ENCODE measurements around the gene STRBP. TPM values are rescaled to one million over a fixed set of nuclear protein-coding genes. Genes with fewer than 3 reads are reported as not detected.

Gene STRBP
- total RNA-seq, 1 experiment from 2014 or later = 96.3 TPM

- no peak overlapping the region for H3K27ac Mint-ChIP-seq
- CTCF ChIA-PET = interaction anchor here (0.7 kb wide), 1 partner anchor 229 kb away, joined by 3 read pairs; no protein-coding TSS in a partner anchor
- peaks cover 6% of the 10 kb centered on the region for H3K36me3 Mint-ChIP-seq
- DNase-seq (ENCODE audit: low spot score) (no peak), ATAC-seq (no peak)
- H3K27me3 Mint-ChIP-seq (ENCODE audit: low read depth) = no peaks in the 10 kb centered on the region
- peaks cover 38% of the 10 kb centered on the region for H3K4me1 Mint-ChIP-seq
- no peak overlapping the region for H3K4me3 Mint-ChIP-seq
- H3K9me3 Mint-ChIP-seq = no peaks in the 10 kb centered on the region
- no peak for TF ChIP-seq ZNF317 (CRISPR knock-in tag; IDR thresholded peaks at IDR 0.05; ENCODE audit: borderline replicate concordance, low read depth)
- no peak for TF ChIP-seq TEAD1 (CRISPR knock-in tag; IDR thresholded peaks at IDR 0.05)
- TF ChIP-seq IRF2 (CRISPR knock-in tag; IDR thresholded peaks at IDR 0.05; ENCODE audit: borderline replicate concordance, low read depth) = no peak
- POLR2A ChIA-PET = no interaction called here
Measured at GRCh38 chr9:123120953-123121352, 147.4 kb downstream of the STRBP start.

DNA sequence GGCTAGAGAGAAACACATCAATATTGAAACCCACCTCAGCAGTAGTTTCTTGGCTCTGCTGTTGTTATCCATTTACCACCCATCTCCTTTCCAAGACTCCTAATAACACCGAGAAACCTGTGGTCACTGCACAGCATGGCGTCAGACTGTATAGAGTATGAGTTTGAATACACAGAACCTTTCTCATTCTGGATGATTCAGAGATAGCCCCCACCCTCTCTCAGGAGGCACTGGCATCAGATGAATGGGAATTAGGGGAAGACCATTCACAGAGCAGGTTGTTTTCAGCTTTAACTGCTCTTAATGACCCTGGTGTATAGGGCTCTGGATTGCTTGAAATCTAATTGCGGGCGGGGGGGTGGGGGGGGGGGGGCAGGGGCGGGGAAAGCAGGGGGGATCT lies 148.3 kb downstream of the STRBP start:
- DNase-seq (ENCODE audit: low spot score) (no peak), ATAC-seq (peak; percentile 50)
- Mint-ChIP-seq H3K4me1 (peaks cover 31% of the 10 kb centered on the region), H3K9me3 (no peaks in the 10 kb centered on the region), H3K4me3 (no peak overlapping the region), H3K36me3 (peaks cover 14% of the 10 kb centered on the region), H3K27ac (no peak overlapping the region), H3K27me3 (ENCODE audit: low read depth) (no peaks in the 10 kb centered on the region)
- CTCF ChIA-PET = interaction anchor here (1.2 kb wide), 1 partner anchor 105 kb away, joined by 4 read pairs; no protein-coding TSS in a partner anchor
- TF ChIP-seq ARID4B (CRISPR knock-in tag; IDR thresholded peaks at IDR 0.05; ENCODE audit: borderline replicate concordance) (no peak), ZNF532 (CRISPR knock-in tag; IDR thresholded peaks at IDR 0.05; ENCODE audit: borderline replicate concordance) (no peak), FOXP1 (CRISPR knock-in tag; IDR thresholded peaks at IDR 0.05; ENCODE audit: borderline replicate concordance) (no peak), TEAD1 (CRISPR knock-in tag; IDR thresholded peaks at IDR 0.05) (no peak), RORB (CRISPR knock-in tag; IDR thresholded peaks at IDR 0.05) (no peak), FOXJ3 (CRISPR knock-in tag; IDR thresholded peaks at IDR 0.05; ENCODE audit: borderline replicate concordance) (no peak), NR1H2 (CRISPR knock-in tag; IDR thresholded peaks at IDR 0.05) (no peak), ZNF416 (CRISPR knock-in tag; IDR thresholded peaks at IDR 0.05) (no peak), ZBTB21 (CRISPR knock-in tag; IDR thresholded peaks at IDR 0.05; ENCODE audit: borderline replicate concordance) (no peak), ETV6 (CRISPR knock-in tag; IDR thresholded peaks at IDR 0.05) (no peak), ATF6 (CRISPR knock-in tag; IDR thresholded peaks at IDR 0.05) (no peak)
- TF ChIP-seq, protein P1, sequence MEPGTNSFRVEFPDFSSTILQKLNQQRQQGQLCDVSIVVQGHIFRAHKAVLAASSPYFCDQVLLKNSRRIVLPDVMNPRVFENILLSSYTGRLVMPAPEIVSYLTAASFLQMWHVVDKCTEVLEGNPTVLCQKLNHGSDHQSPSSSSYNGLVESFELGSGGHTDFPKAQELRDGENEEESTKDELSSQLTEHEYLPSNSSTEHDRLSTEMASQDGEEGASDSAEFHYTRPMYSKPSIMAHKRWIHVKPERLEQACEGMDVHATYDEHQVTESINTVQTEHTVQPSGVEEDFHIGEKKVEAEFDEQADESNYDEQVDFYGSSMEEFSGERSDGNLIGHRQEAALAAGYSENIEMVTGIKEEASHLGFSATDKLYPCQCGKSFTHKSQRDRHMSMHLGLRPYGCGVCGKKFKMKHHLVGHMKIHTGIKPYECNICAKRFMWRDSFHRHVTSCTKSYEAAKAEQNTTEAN (CRISPR knock-in tag; IDR thresholded peaks at IDR 0.05) = no peak
- POLR2A ChIA-PET = no interaction called here
